LNCAP (cell line): Measurements from ENCODE around the gene TBC1D2.

Source experiments
- TF ChIP-seq, protein P1 (sequence below): fragments of 450-650 bp; IDR thresholded peaks from 2 replicates; pipeline ENCODE4 v1.5.1; 2017; ENCODE audit warnings: mild to moderate bottlenecking

Gene TBC1D2

GRCh38 chr9:98218562-98219363 lies 36.7 kb downstream of the TBC1D2 start:
- TF ChIP-seq, protein P1, sequence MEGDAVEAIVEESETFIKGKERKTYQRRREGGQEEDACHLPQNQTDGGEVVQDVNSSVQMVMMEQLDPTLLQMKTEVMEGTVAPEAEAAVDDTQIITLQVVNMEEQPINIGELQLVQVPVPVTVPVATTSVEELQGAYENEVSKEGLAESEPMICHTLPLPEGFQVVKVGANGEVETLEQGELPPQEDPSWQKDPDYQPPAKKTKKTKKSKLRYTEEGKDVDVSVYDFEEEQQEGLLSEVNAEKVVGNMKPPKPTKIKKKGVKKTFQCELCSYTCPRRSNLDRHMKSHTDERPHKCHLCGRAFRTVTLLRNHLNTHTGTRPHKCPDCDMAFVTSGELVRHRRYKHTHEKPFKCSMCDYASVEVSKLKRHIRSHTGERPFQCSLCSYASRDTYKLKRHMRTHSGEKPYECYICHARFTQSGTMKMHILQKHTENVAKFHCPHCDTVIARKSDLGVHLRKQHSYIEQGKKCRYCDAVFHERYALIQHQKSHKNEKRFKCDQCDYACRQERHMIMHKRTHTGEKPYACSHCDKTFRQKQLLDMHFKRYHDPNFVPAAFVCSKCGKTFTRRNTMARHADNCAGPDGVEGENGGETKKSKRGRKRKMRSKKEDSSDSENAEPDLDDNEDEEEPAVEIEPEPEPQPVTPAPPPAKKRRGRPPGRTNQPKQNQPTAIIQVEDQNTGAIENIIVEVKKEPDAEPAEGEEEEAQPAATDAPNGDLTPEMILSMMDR = no peak

GRCh38 chr9:98217255-98217654 lies 38.2 kb downstream of the TBC1D2 start:
- TF ChIP-seq, protein P1 = no peak

DNA sequence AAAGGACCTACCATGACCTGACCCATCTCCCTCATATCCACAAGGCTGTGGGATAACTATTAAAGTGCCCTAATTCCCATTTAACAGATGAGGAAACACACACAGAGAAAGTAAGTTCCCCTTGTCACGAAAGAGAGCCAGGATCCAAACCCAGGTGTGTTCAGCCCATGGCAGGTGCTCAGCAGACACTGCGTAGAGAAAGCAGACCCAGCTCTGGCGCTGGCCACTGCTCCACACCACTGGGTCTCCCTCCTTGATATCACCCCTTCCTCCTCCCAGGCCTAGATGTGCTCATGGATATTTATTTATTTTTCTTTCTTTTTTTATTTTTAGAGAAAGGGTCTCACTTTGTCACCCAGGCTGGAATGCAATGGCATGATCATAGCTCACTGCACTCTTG lies 39.1 kb downstream of the TBC1D2 start:
- TF ChIP-seq, protein P1 = no peak

DNA sequence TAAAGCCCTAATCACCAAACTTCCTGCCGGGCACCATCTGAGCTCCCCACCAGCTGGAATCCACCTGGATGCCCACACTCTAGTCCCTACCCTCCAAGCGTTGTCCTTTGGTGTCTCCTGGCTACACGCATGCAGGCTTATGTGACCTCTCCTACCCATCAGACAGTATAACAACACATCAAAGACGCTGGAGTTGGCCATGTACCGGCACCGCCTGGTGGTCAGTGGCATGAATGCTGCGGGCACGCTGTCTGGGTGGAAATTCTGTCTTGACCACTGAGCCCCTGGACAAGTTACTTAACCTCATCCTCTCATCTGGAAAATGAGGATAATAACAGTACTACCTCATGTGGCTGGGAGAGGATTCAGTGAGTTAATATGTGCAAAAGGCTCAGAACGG lies 39.6 kb downstream of the TBC1D2 start:
- TF ChIP-seq, protein P1 = peak; percentile 74

GRCh38 chr9:98215271-98215670 lies 40.2 kb downstream of the TBC1D2 start:
- TF ChIP-seq, protein P1 = no peak

GRCh38 chr9:98214811-98215210 lies 40.6 kb downstream of the TBC1D2 start:
- TF ChIP-seq, protein P1 = no peak

- TF ChIP-seq, protein P1 = no peak
Observed at GRCh38 chr9:98211260-98211659, 44.2 kb downstream of the TBC1D2 start.
